ENCODE data around the gene TMC5.

TMC5 gene

DNA sequence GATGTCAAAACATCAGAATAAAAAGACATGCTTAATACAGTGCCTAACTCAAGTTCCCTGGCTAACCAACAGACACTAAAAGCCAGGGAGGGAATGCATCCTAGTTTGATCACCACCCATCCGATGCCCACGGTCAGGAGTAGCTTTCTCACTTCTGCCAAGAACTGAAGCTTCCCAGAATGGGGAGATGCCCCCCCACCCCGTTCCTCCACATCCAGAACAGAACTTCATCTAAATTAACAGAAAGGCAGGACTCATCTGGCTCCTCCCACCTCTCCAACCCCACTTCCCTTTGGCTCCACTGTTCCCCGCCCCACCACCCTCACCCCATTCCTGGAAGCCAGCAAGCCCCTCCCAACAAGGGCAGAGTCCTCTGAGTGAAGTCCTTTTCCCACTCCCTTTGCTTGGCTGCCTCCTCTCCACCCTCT lies 70.5 kb downstream of the TMC5 start:
- Histone ChIP-seq H2AFZ (ENCODE audit: low read depth, low read length) (no peak overlapping the region), H3K79me1 (replicated peaks; ENCODE audit: low read length, poor library complexity, severe bottlenecking) (no peaks in the 10 kb centered on the region), H3K4me1 (ENCODE audit: control insufficient read depth, insufficient read depth, low read depth, low read length) (no peaks in the 10 kb centered on the region), H2BK15ac (ENCODE audit: low read depth, poor library complexity, severe bottlenecking) (no peak overlapping the region), H2BK12ac (ENCODE audit: low read length in 2 of 2) (no peak overlapping the region), H4K8ac (ENCODE audit: low read length) (no peak overlapping the region), H3K18ac (ENCODE audit: low read depth in 1 of 2, low read length in 2 of 2) (no peak overlapping the region), H3K9me3 (ENCODE audit: control insufficient read depth, low read length) (no peaks in the 10 kb centered on the region), H3K9ac (ENCODE audit: low read length) (no peak overlapping the region), H3K14ac (ENCODE audit: low read length in 2 of 2) (no peak overlapping the region), H4K91ac (ENCODE audit: low read length) (no peak overlapping the region), H2BK5ac (ENCODE audit: low read depth, low read length, poor library complexity, severe bottlenecking) (no peak overlapping the region), H3K27me3 (ENCODE audit: control insufficient read depth in 1 of 2, insufficient read depth in 1 of 2, low read length in 2 of 2) (peaks cover 0 to 3% of the 10 kb centered on the region in 2 experiments), H3K4ac (ENCODE audit: low read depth in 1 of 2, low read length in 2 of 2) (no peak overlapping the region), H3K4me3 (ENCODE audit: insufficient read depth in 1 of 2, low read depth in 1 of 2, low read length in 2 of 2) (no peak overlapping the region), H3K36me3 (ENCODE audit: control insufficient read depth in 1 of 2, insufficient read depth in 2 of 2, low read depth in 1 of 2, low read length in 2 of 2) (no peaks in the 10 kb centered on the region), H2BK120ac (ENCODE audit: low read depth, low read length) (no peak overlapping the region), H3K4me2 (ENCODE audit: low read length, poor library complexity, severe bottlenecking) (no peak overlapping the region), H3K27ac (ENCODE audit: low read length, poor library complexity, severe bottlenecking) (no peak overlapping the region), H2AK5ac (ENCODE audit: low read length, severe bottlenecking) (no peak overlapping the region), H3K23ac (ENCODE audit: low read length in 2 of 2) (no peak overlapping the region)
- DNase-seq = no peak
- 34% methylated on average over 4 of the region's 4 CpGs for WGBS

DNA sequence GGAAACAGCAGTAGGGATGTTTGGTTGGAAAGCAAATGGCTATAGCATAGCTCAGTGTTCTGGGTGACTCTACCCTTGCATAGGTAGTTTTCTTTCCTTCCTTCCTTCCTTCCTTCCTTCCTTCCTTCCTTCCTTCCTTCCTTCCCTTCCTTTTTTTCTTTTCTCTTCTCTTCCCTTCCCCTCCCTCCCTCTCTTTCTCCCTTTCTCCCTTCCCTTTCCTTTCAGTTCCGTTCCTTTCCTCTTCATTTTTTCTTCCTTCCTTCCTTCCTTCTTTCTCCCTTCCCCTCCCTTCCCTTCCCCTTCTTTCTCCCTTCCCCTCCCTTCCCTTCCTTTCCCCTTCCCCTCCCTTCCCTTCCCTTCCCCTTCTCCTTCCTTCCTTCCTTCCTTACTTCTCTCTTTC lies 72.9 kb downstream of the TMC5 start:
- Histone ChIP-seq H3K27me3 (ENCODE audit: control insufficient read depth in 1 of 2, insufficient read depth in 1 of 2, low read length in 2 of 2) (peaks cover 0 to 3% of the 10 kb centered on the region in 2 experiments), H3K18ac (ENCODE audit: low read depth in 1 of 2, low read length in 2 of 2) (no peak overlapping the region), H3K36me3 (ENCODE audit: control insufficient read depth in 1 of 2, insufficient read depth in 2 of 2, low read depth in 1 of 2, low read length in 2 of 2) (no peaks in the 10 kb centered on the region), H4K91ac (ENCODE audit: low read length) (no peak overlapping the region), H2AK5ac (ENCODE audit: low read length, severe bottlenecking) (no peak overlapping the region), H3K9ac (ENCODE audit: low read length) (no peak overlapping the region), H2BK12ac (ENCODE audit: low read length in 2 of 2) (no peak overlapping the region), H3K4me1 (ENCODE audit: control insufficient read depth, insufficient read depth, low read depth, low read length) (no peaks in the 10 kb centered on the region), H3K4me2 (ENCODE audit: low read length, poor library complexity, severe bottlenecking) (no peak overlapping the region), H3K4me3 (ENCODE audit: insufficient read depth in 1 of 2, low read depth in 1 of 2, low read length in 2 of 2) (no peak overlapping the region), H3K4ac (ENCODE audit: low read depth in 1 of 2, low read length in 2 of 2) (no peak overlapping the region), H3K79me1 (replicated peaks; ENCODE audit: low read length, poor library complexity, severe bottlenecking) (no peaks in the 10 kb centered on the region), H3K14ac (ENCODE audit: low read length in 2 of 2) (no peak overlapping the region), H2BK5ac (ENCODE audit: low read depth, low read length, poor library complexity, severe bottlenecking) (no peak overlapping the region), H4K8ac (ENCODE audit: low read length) (no peak overlapping the region), H2BK15ac (ENCODE audit: low read depth, poor library complexity, severe bottlenecking) (no peak overlapping the region), H3K9me3 (ENCODE audit: control insufficient read depth, low read length) (no peaks in the 10 kb centered on the region), H2BK120ac (ENCODE audit: low read depth, low read length) (no peak overlapping the region), H3K27ac (ENCODE audit: low read length, poor library complexity, severe bottlenecking) (no peak overlapping the region), H2AFZ (ENCODE audit: low read depth, low read length) (no peak overlapping the region), H3K23ac (ENCODE audit: low read length in 2 of 2) (no peak overlapping the region)
- DNase-seq = no peak
- 92% methylated on average over 1 of the region's 1 CpG for WGBS

DNA sequence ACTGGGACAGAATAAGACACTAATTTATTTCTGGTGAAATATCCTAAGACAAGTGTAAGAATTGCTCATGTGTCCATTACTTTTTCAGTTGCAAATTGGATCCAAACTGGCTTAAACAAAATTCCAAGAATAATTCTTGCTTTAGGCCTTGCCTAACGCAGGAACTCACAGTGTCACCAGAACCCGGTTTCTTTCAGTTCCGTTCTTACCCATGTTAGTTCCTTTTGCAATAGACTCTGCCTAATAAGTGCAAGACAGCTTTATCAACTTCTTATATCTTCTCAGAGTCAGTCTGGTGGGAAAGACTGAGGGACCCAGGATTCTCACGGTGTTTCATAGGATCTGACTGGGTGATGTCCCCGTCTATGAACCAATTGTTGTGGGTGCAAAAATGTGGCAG lies 79.5 kb downstream of the TMC5 start:
- Histone ChIP-seq H2BK15ac (ENCODE audit: low read depth, poor library complexity, severe bottlenecking) (no peak overlapping the region), H4K91ac (ENCODE audit: low read length) (no peak overlapping the region), H3K9me3 (ENCODE audit: control insufficient read depth, low read length) (no peaks in the 10 kb centered on the region), H4K8ac (ENCODE audit: low read length) (no peak overlapping the region), H3K4me1 (ENCODE audit: control insufficient read depth, insufficient read depth, low read depth, low read length) (no peaks in the 10 kb centered on the region), H3K23ac (ENCODE audit: low read length in 2 of 2) (no peak overlapping the region), H3K18ac (ENCODE audit: low read depth in 1 of 2, low read length in 2 of 2) (no peak overlapping the region), H2BK12ac (ENCODE audit: low read length in 2 of 2) (no peak overlapping the region), H3K9ac (ENCODE audit: low read length) (no peak overlapping the region), H3K27me3 (ENCODE audit: control insufficient read depth in 1 of 2, insufficient read depth in 1 of 2, low read length in 2 of 2) (no peaks in the 10 kb centered on the region), H3K4me3 (ENCODE audit: insufficient read depth in 1 of 2, low read depth in 1 of 2, low read length in 2 of 2) (no peak overlapping the region), H3K27ac (ENCODE audit: low read length, poor library complexity, severe bottlenecking) (no peak overlapping the region), H3K4ac (ENCODE audit: low read depth in 1 of 2, low read length in 2 of 2) (no peak overlapping the region), H3K36me3 (ENCODE audit: control insufficient read depth in 1 of 2, insufficient read depth in 2 of 2, low read depth in 1 of 2, low read length in 2 of 2) (peaks cover 14 to 27% of the 10 kb centered on the region in 2 experiments), H2AFZ (ENCODE audit: low read depth, low read length) (no peak overlapping the region), H2AK5ac (ENCODE audit: low read length, severe bottlenecking) (no peak overlapping the region), H2BK5ac (ENCODE audit: low read depth, low read length, poor library complexity, severe bottlenecking) (no peak overlapping the region), H3K79me1 (replicated peaks; ENCODE audit: low read length, poor library complexity, severe bottlenecking) (no peaks in the 10 kb centered on the region), H3K14ac (ENCODE audit: low read length in 2 of 2) (no peak overlapping the region), H3K4me2 (ENCODE audit: low read length, poor library complexity, severe bottlenecking) (no peak overlapping the region), H2BK120ac (ENCODE audit: low read depth, low read length) (no peak overlapping the region)
- 90% methylated on average over 5 of the region's 5 CpGs for WGBS
- no peak for DNase-seq

DNA sequence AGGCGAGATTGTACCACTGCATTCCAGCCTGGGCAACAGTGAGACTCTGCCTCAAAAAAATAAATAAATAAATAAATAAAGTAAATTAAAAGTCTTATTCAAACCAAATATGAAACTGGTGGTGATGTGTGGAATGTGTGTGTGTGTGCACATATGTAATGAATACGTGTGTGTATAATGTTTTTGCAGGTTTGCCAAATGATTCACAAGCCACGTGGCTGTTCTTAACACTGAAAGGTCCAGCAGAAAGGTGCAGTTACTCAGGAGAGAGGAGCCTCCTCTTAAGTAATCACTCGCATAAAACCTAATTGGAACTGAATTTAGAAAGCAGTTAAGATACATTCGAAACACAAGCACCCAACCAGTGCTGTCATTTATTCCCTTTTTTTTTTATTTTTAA lies 81.3 kb downstream of the TMC5 start:
- Histone ChIP-seq H2AFZ (ENCODE audit: low read depth, low read length) (no peak overlapping the region), H2BK12ac (ENCODE audit: low read length in 2 of 2) (no peak overlapping the region), H3K4ac (ENCODE audit: low read depth in 1 of 2, low read length in 2 of 2) (no peak overlapping the region), H2BK15ac (ENCODE audit: low read depth, poor library complexity, severe bottlenecking) (no peak overlapping the region), H3K18ac (ENCODE audit: low read depth in 1 of 2, low read length in 2 of 2) (no peak overlapping the region), H3K9me3 (ENCODE audit: control insufficient read depth, low read length) (no peaks in the 10 kb centered on the region), H3K79me1 (replicated peaks; ENCODE audit: low read length, poor library complexity, severe bottlenecking) (peaks cover 4% of the 10 kb centered on the region), H2BK5ac (ENCODE audit: low read depth, low read length, poor library complexity, severe bottlenecking) (no peak overlapping the region), H3K4me3 (ENCODE audit: insufficient read depth in 1 of 2, low read depth in 1 of 2, low read length in 2 of 2) (no peak overlapping the region), H3K27ac (ENCODE audit: low read length, poor library complexity, severe bottlenecking) (no peak overlapping the region), H3K14ac (ENCODE audit: low read length in 2 of 2) (no peak overlapping the region), H3K4me2 (ENCODE audit: low read length, poor library complexity, severe bottlenecking) (no peak overlapping the region), H4K8ac (ENCODE audit: low read length) (no peak overlapping the region), H3K27me3 (ENCODE audit: control insufficient read depth in 1 of 2, insufficient read depth in 1 of 2, low read length in 2 of 2) (no peaks in the 10 kb centered on the region), H3K23ac (ENCODE audit: low read length in 2 of 2) (no peak overlapping the region), H3K36me3 (ENCODE audit: control insufficient read depth in 1 of 2, insufficient read depth in 2 of 2, low read depth in 1 of 2, low read length in 2 of 2) (peaks cover 28 to 46% of the 10 kb centered on the region in 2 experiments), H4K91ac (ENCODE audit: low read length) (no peak overlapping the region), H2BK120ac (ENCODE audit: low read depth, low read length) (no peak overlapping the region), H3K4me1 (ENCODE audit: control insufficient read depth, insufficient read depth, low read depth, low read length) (no peaks in the 10 kb centered on the region), H2AK5ac (ENCODE audit: low read length, severe bottlenecking) (no peak overlapping the region), H3K9ac (ENCODE audit: low read length) (no peak overlapping the region)
- DNase-seq = no peak
- 98% methylated on average over 4 of the region's 5 CpGs for WGBS

Data from mesenchymal stem cell (in vitro differentiated cells and primary cell).